ENCODE results near the gene PRKG1. TPM values are rescaled to one million over a fixed set of nuclear protein-coding genes. Genes with fewer than 3 reads are reported as not detected.
"Not testable (repeated sequence)": the region's sequence is repeated elsewhere in the genome, so short reads cannot be mapped to it uniquely, and the experiment has no call there.

PRKG1 gene
- total RNA-seq, 1 experiment from 2014 or later = 7.4 TPM

GRCh38 chr10:52198540-52198939, 1124.3 kb downstream of the PRKG1 start:
- no TSS peak for BruUV-seq (replicated peaks)
- H3K9me3 ChIP-seq (ENCODE audit: low read length) = no peaks in the 10 kb centered on the region
- DNase-seq = no peak
- no peak overlapping the region for H2AFZ ChIP-seq (ENCODE audit: low read length)
- CTCF ChIA-PET = no interaction called here
- H3F3A ChIP-seq (ENCODE audit: low read length, unreplicated experiment) = no peaks in the 10 kb centered on the region
- H3K27ac ChIP-seq (ENCODE audit: low read length) = no peak overlapping the region
- no peaks in the 10 kb centered on the region for H4K20me1 ChIP-seq (ENCODE audit: low read length)
- POLR2A ChIA-PET (ENCODE audit: unreplicated experiment) = no interaction called here
- H3K27me3 ChIP-seq (ENCODE audit: low read length) = peaks cover 20% of the 10 kb centered on the region; the same call in 1 of the 2 replicates
- TF ChIP-seq CTCF (conservative IDR thresholded peaks at IDR 0.05; ENCODE audit: low read depth, low read length) (no peak), EZH2phosphoT487 (IDR thresholded peaks at IDR 0.05; ENCODE audit: borderline replicate concordance, low read length) (no peak), EZH2 (IDR thresholded peaks at IDR 0.05; ENCODE audit: low read length, unreplicated experiment) (no peak)
- H3K4me1 ChIP-seq (ENCODE audit: insufficient read depth, low read length) = no peaks in the 10 kb centered on the region
- no peaks in the 10 kb centered on the region for H3K36me3 ChIP-seq (ENCODE audit: low read depth, low read length)
- intact Hi-C loops (cut with micrococcal nuclease) = no loop called here
- no peak overlapping the region for H3K9ac ChIP-seq (ENCODE audit: low read length)
- H3K79me2 ChIP-seq (ENCODE audit: low read length) = no peaks in the 10 kb centered on the region
- H3K4me2 ChIP-seq (ENCODE audit: low read length) = no peak overlapping the region
- H3K9me2 ChIP-seq (replicated peaks; ENCODE audit: low read length) = no peaks in the 10 kb centered on the region
- no peak for ATAC-seq
- H3K4me3 ChIP-seq (ENCODE audit: low read length) = no peak overlapping the region

DNA sequence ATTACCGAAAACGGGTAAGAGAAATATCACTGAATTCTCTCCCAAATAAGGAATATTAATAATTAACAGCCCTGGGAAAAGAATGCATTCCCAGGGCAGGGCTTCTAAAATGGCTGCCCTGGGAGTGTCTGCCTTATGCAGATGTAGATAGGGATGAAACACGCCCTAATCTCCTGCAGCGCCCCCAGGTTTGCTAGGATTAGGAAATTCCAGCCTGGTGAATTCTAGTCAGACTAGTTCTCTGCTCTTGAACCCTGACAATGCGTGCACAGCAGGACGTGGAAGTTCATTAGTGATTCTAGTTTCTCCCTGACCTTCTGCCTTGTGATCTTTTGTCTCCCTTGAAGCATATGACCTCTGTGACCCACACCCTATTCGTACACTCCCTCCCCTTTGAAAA, 1130.6 kb downstream of the PRKG1 start:
- DNase-seq; H3K27me3 ChIP-seq (ENCODE audit: low read length); H3K79me2 ChIP-seq (ENCODE audit: low read length); BruUV-seq (replicated peaks); H3F3A ChIP-seq (ENCODE audit: low read length, unreplicated experiment); H3K9ac ChIP-seq (ENCODE audit: low read length); H3K4me2 ChIP-seq (ENCODE audit: low read length); CTCF ChIA-PET; H3K27ac ChIP-seq (ENCODE audit: low read length); H3K36me3 ChIP-seq (ENCODE audit: low read depth, low read length); H3K9me2 ChIP-seq (replicated peaks; ENCODE audit: low read length); intact Hi-C loops (cut with micrococcal nuclease); ATAC-seq; H4K20me1 ChIP-seq (ENCODE audit: low read length); H3K4me1 ChIP-seq (ENCODE audit: insufficient read depth, low read length); H3K9me3 ChIP-seq (ENCODE audit: low read length); POLR2A ChIA-PET (ENCODE audit: unreplicated experiment); H3K4me3 ChIP-seq (ENCODE audit: low read length); H2AFZ ChIP-seq (ENCODE audit: low read length): not testable (repeated sequence)

GRCh38 chr10:52208365-52208764, 1134.1 kb downstream of the PRKG1 start:
- no peak for ATAC-seq
- BruUV-seq (replicated peaks) = no TSS peak
- Histone ChIP-seq H3K4me1 (ENCODE audit: insufficient read depth, low read length) (0 out of 2 replicates have a peak, but pooled peaks cover 2% of the 10 kb centered on the region), H3K9me3 (ENCODE audit: low read length) (no peaks in the 10 kb centered on the region), H3K9ac (ENCODE audit: low read length) (no peak overlapping the region), H2AFZ (ENCODE audit: low read length) (no peak overlapping the region), H3K4me2 (ENCODE audit: low read length) (no peak overlapping the region), H3K27ac (ENCODE audit: low read length) (no peak overlapping the region), H3K4me3 (ENCODE audit: low read length) (no peak overlapping the region), H3K9me2 (replicated peaks; ENCODE audit: low read length) (no peaks in the 10 kb centered on the region), H3K79me2 (ENCODE audit: low read length) (no peaks in the 10 kb centered on the region), H4K20me1 (ENCODE audit: low read length) (no peaks in the 10 kb centered on the region), H3K27me3 (ENCODE audit: low read length) (no peaks in the 10 kb centered on the region), H3F3A (ENCODE audit: low read length, unreplicated experiment) (no peaks in the 10 kb centered on the region), H3K36me3 (ENCODE audit: low read depth, low read length) (no peaks in the 10 kb centered on the region)
- intact Hi-C loops (cut with micrococcal nuclease) = no loop called here
- POLR2A ChIA-PET (ENCODE audit: unreplicated experiment) = no interaction called here
- DNase-seq = no peak
- TF ChIP-seq CTCF (conservative IDR thresholded peaks at IDR 0.05; ENCODE audit: low read depth, low read length) (no peak), EZH2phosphoT487 (IDR thresholded peaks at IDR 0.05; ENCODE audit: borderline replicate concordance, low read length) (no peak)
- CTCF ChIA-PET = no interaction called here
